ENCODE data around the gene SPSB3.

SPSB3 gene

DNA sequence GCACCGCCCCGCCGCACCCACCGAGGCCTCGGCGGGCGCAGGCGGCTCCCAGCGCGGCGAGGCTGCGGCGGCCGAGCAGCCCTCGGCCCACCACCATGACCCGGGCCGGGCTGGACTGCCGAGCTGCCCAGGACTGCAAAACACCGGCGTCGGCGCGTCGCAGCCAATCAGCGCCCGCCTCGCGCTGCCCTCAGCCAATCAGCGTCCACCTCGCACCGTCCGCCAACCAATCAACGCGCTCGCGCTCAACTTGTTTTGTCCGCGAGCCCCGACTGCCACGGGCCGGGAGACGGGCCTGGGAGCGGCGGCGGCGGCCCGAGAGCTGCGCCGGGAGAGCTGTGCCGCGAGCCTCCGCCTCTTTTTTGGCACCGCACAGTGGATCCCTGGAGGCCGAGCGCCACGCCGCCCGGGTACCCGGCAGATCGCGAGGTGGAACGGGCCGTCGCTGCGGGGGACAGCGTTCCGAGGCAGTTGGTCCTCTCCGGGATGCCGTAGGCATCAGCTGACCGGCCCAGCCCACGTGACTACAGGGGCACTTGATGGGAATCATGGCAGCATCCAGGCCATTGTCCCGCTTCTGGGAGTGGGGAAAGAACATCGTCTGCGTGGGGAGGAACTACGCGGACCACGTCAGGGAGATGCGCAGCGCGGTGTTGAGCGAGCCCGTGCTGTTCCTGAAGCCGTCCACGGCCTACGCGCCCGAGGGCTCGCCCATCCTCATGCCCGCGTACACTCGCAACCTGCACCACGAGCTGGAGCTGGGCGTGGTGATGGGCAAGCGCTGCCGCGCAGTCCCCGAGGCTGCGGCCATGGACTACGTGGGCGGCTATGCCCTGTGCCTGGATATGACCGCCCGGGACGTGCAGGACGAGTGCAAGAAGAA, 44.6 kb upstream of the SPSB3 start, which contains the start of the genes FAHD1 and HAGH (continued):
- TF ChIP-seq ZNF169 (tag by site-specific recombination; IDR thresholded peaks at IDR 0.05) (no peak; the same call in 1 of the 2 replicates), ZNF24 (tag by site-specific recombination; IDR thresholded peaks at IDR 0.05) (peak; percentile 100), ZNF76 (tag by site-specific recombination; IDR thresholded peaks at IDR 0.05; ENCODE audit: borderline replicate concordance, low read depth) (peak; percentile 88), HOXA7 (CRISPR knock-in tag; IDR thresholded peaks at IDR 0.05; ENCODE audit: borderline replicate concordance) (no peak), SALL2 (tag by site-specific recombination; IDR thresholded peaks at IDR 0.05; ENCODE audit: borderline replicate concordance) (no peak), ZNF416 (tag by site-specific recombination; IDR thresholded peaks at IDR 0.05) (no peak), ZNF626 (tag by site-specific recombination; IDR thresholded peaks at IDR 0.05) (no peak), GLIS2 (tag by site-specific recombination; IDR thresholded peaks at IDR 0.05) (peak; percentile 95), ZNF623 (tag by site-specific recombination; IDR thresholded peaks at IDR 0.05) (peak; percentile 39; the same call in 1 of the 2 replicates), KLF9 (tag by site-specific recombination; IDR thresholded peaks at IDR 0.05; ENCODE audit: low read depth) (peak; percentile 95), KLF1 (tag by site-specific recombination; IDR thresholded peaks at IDR 0.05) (peak; percentile 82), ZNF292 (tag by site-specific recombination; IDR thresholded peaks at IDR 0.05; ENCODE audit: borderline replicate concordance, low read depth) (no peak), ZNF629 (tag by site-specific recombination; IDR thresholded peaks at IDR 0.05) (peak; percentile 90), ZNF341 (tag by site-specific recombination; IDR thresholded peaks at IDR 0.05; ENCODE audit: low read depth) (peak; percentile 37), KLF7 (tag by site-specific recombination; IDR thresholded peaks at IDR 0.05; ENCODE audit: borderline replicate concordance) (peak; percentile 87), ZNF670 (tag by site-specific recombination; IDR thresholded peaks at IDR 0.05; ENCODE audit: low read depth) (0 out of 2 replicates have a peak, but pooled peaks have one; percentile 27), ZNF549 (tag by site-specific recombination; IDR thresholded peaks at IDR 0.05) (no peak), GLIS1 (tag by site-specific recombination; IDR thresholded peaks at IDR 0.05) (peak; percentile 94), ZNF560 (tag by site-specific recombination; IDR thresholded peaks at IDR 0.05; ENCODE audit: borderline replicate concordance) (0 out of 2 replicates have a peak, but pooled peaks have one; percentile 6), ZNF561 (tag by site-specific recombination; IDR thresholded peaks at IDR 0.05; ENCODE audit: borderline replicate concordance) (peak; percentile 98), HOXC10 (CRISPR knock-in tag; IDR thresholded peaks at IDR 0.05) (peak; percentile 50; the same call in 1 of the 2 replicates), OSR2 (tag by site-specific recombination; IDR thresholded peaks at IDR 0.05) (peak; percentile 49), YY1 (tag by site-specific recombination; IDR thresholded peaks at IDR 0.05) (peak; percentile 99), ZNF16 (tag by site-specific recombination; IDR thresholded peaks at IDR 0.05; ENCODE audit: low read depth) (no peak), ZNF791 (tag by site-specific recombination; IDR thresholded peaks at IDR 0.05) (no peak), ZNF302 (tag by site-specific recombination; IDR thresholded peaks at IDR 0.05; ENCODE audit: low read depth) (no peak), ZNF701 (tag by site-specific recombination; IDR thresholded peaks at IDR 0.05) (no peak)
- TF ChIP-seq, protein P1, sequence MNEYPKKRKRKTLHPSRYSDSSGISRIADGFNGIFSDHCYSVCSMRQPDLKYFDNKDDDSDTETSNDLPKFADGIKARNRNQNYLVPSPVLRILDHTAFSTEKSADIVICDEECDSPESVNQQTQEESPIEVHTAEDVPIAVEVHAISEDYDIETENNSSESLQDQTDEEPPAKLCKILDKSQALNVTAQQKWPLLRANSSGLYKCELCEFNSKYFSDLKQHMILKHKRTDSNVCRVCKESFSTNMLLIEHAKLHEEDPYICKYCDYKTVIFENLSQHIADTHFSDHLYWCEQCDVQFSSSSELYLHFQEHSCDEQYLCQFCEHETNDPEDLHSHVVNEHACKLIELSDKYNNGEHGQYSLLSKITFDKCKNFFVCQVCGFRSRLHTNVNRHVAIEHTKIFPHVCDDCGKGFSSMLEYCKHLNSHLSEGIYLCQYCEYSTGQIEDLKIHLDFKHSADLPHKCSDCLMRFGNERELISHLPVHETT (tag by site-specific recombination; IDR thresholded peaks at IDR 0.05), result peak; percentile 93
- TF ChIP-seq, protein P2, sequence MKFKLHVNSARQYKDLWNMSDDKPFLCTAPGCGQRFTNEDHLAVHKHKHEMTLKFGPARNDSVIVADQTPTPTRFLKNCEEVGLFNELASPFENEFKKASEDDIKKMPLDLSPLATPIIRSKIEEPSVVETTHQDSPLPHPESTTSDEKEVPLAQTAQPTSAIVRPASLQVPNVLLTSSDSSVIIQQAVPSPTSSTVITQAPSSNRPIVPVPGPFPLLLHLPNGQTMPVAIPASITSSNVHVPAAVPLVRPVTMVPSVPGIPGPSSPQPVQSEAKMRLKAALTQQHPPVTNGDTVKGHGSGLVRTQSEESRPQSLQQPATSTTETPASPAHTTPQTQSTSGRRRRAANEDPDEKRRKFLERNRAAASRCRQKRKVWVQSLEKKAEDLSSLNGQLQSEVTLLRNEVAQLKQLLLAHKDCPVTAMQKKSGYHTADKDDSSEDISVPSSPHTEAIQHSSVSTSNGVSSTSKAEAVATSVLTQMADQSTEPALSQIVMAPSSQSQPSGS (tag by site-specific recombination; IDR thresholded peaks at IDR 0.05; ENCODE audit: low read depth), result no peak
- TF ChIP-seq, protein P3, sequence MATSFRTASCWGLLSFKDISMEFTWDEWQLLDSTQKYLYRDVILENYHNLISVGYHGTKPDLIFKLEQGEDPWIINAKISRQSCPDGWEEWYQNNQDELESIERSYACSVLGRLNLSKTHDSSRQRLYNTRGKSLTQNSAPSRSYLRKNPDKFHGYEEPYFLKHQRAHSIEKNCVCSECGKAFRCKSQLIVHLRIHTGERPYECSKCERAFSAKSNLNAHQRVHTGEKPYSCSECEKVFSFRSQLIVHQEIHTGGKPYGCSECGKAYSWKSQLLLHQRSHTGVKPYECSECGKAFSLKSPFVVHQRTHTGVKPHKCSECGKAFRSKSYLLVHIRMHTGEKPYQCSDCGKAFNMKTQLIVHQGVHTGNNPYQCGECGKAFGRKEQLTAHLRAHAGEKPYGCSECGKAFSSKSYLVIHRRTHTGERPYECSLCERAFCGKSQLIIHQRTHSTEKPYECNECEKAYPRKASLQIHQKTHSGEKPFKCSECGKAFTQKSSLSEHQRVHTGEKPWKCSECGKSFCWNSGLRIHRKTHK (tag by site-specific recombination; IDR thresholded peaks at IDR 0.05), result no peak
- TF ChIP-seq, protein P4, sequence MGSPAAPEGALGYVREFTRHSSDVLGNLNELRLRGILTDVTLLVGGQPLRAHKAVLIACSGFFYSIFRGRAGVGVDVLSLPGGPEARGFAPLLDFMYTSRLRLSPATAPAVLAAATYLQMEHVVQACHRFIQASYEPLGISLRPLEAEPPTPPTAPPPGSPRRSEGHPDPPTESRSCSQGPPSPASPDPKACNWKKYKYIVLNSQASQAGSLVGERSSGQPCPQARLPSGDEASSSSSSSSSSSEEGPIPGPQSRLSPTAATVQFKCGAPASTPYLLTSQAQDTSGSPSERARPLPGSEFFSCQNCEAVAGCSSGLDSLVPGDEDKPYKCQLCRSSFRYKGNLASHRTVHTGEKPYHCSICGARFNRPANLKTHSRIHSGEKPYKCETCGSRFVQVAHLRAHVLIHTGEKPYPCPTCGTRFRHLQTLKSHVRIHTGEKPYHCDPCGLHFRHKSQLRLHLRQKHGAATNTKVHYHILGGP (tag by site-specific recombination; IDR thresholded peaks at IDR 0.05), result no peak; the same call in 1 of the 2 replicates
- TF ChIP-seq, protein P5, sequence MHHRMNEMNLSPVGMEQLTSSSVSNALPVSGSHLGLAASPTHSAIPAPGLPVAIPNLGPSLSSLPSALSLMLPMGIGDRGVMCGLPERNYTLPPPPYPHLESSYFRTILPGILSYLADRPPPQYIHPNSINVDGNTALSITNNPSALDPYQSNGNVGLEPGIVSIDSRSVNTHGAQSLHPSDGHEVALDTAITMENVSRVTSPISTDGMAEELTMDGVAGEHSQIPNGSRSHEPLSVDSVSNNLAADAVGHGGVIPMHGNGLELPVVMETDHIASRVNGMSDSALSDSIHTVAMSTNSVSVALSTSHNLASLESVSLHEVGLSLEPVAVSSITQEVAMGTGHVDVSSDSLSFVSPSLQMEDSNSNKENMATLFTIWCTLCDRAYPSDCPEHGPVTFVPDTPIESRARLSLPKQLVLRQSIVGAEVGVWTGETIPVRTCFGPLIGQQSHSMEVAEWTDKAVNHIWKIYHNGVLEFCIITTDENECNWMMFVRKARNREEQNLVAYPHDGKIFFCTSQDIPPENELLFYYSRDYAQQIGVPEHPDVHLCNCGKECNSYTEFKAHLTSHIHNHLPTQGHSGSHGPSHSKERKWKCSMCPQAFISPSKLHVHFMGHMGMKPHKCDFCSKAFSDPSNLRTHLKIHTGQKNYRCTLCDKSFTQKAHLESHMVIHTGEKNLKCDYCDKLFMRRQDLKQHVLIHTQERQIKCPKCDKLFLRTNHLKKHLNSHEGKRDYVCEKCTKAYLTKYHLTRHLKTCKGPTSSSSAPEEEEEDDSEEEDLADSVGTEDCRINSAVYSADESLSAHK (tag by site-specific recombination; IDR thresholded peaks at IDR 0.05), result peak; percentile 87
